ENCODE data around the gene TNKS2.
A peak's percentile ranks its signal among the peaks of the same experiment; 100 is the strongest.

TNKS2 gene

GRCh38 chr10:91797048-91797690 is 1.1 kb upstream of the TNKS2 start:
- peak overlapping the region; percentile 98 for H3K4me3 ChIP-seq (replicated peaks; ENCODE audit: insufficient read depth, low read length)
- H3K27ac ChIP-seq (replicated peaks) = no peak overlapping the region; the same call in none of the 2 replicates
- DNase-seq (ENCODE audit: low read depth in 1 of 2, low spot score in 1 of 2) = no peak
- no peaks in the 10 kb centered on the region for H3K27me3 ChIP-seq (ENCODE audit: insufficient read depth, poor library complexity, severe bottlenecking)
- no peak for TF ChIP-seq CTCF (IDR thresholded peaks at IDR 0.05; ENCODE audit: insufficient read depth, low read length)
- no peak for TF ChIP-seq REST (IDR thresholded peaks at IDR 0.05; ENCODE audit: insufficient replicate concordance, low read depth)
- TF ChIP-seq POLR2AphosphoS5 (IDR thresholded peaks at IDR 0.05; ENCODE audit: low read depth) = no peak
- no peak for TF ChIP-seq SPI1 (IDR thresholded peaks at IDR 0.05; ENCODE audit: borderline replicate concordance, low read depth)
- TF ChIP-seq GABPA (IDR thresholded peaks at IDR 0.05; ENCODE audit: low read depth) = no peak

- peak in 1 of 2 experiments; percentile 29 for DNase-seq (ENCODE audit: low read depth in 1 of 2, low spot score in 1 of 2)
- no peak for TF ChIP-seq SPI1 (IDR thresholded peaks at IDR 0.05; ENCODE audit: borderline replicate concordance, low read depth)
- 0 out of 2 replicates have a peak, but pooled peaks have one; percentile 10 for TF ChIP-seq GABPA (IDR thresholded peaks at IDR 0.05; ENCODE audit: low read depth)
- H3K27me3 ChIP-seq (ENCODE audit: insufficient read depth, poor library complexity, severe bottlenecking) = no peaks in the 10 kb centered on the region
- peak overlapping the region; percentile 84 for H3K27ac ChIP-seq (replicated peaks)
- peak overlapping the region; percentile 98 for H3K4me3 ChIP-seq (replicated peaks; ENCODE audit: insufficient read depth, low read length)
These were observed 704 bp downstream of the TNKS2 start for GRCh38 chr10:91798649-91799611.

DNA sequence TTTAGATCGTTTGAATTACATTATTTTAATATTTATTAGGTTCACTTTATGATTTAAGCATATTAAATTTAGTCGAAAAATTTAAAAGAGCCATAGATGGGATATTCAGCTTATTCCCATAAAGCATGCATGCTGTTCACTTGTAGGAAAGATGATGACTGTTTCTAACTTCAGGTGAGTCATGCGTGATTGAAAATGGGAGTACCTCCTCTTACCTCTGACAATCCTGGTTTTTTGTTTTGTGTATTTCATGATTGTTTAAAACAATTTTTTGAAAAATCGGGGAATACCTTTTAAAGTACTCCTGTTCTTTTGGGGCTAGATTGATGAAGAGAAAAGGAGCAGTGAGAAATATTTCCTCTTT is 1.4 kb downstream of the TNKS2 start:
- Histone ChIP-seq H3K27ac (replicated peaks) (no peak overlapping the region; the same call in 1 of the 2 replicates), H3K27me3 (ENCODE audit: insufficient read depth, poor library complexity, severe bottlenecking) (no peaks in the 10 kb centered on the region), H3K4me3 (replicated peaks; ENCODE audit: insufficient read depth, low read length) (peak overlapping the region; percentile 98)
- DNase-seq (ENCODE audit: low read depth in 1 of 2, low spot score in 1 of 2) = no peak
- TF ChIP-seq CTCF (IDR thresholded peaks at IDR 0.05; ENCODE audit: insufficient read depth, low read length) (no peak), POLR2AphosphoS5 (IDR thresholded peaks at IDR 0.05; ENCODE audit: low read depth) (no peak), REST (IDR thresholded peaks at IDR 0.05; ENCODE audit: insufficient replicate concordance, low read depth) (no peak), GABPA (IDR thresholded peaks at IDR 0.05; ENCODE audit: low read depth) (no peak), SPI1 (IDR thresholded peaks at IDR 0.05; ENCODE audit: borderline replicate concordance, low read depth) (no peak)

GRCh38 chr10:91800182-91800581 is 2.0 kb downstream of the TNKS2 start:
- H3K4me3 ChIP-seq (replicated peaks; ENCODE audit: insufficient read depth, low read length) = peak overlapping the region; percentile 98
- no peak overlapping the region for H3K27ac ChIP-seq (replicated peaks)
- H3K27me3 ChIP-seq (ENCODE audit: insufficient read depth, poor library complexity, severe bottlenecking) = no peaks in the 10 kb centered on the region
- TF ChIP-seq CTCF (IDR thresholded peaks at IDR 0.05; ENCODE audit: insufficient read depth, low read length) = no peak
- no peak for DNase-seq (ENCODE audit: low read depth in 1 of 2, low spot score in 1 of 2)

Measured in HL-60 (cell line).